Stimulated activated CD8-positive, alpha-beta memory T cell treated with anti-CD3 and anti-CD28 coated beads, Interleukin-15, amount 100 ng/mL, for 24 hours (primary cell): ENCODE data around the gene TCN1.
"Not testable (repeated sequence)": the region's sequence is repeated elsewhere in the genome, so short reads cannot be mapped to it uniquely, and the experiment has no call there.

Source experiments
- DNase-seq: peaks from one replicate; pipeline ENCODE4 v3.0.0-alpha.2; 2020; ENCODE audit warnings: low read depth

TCN1 gene

DNA sequence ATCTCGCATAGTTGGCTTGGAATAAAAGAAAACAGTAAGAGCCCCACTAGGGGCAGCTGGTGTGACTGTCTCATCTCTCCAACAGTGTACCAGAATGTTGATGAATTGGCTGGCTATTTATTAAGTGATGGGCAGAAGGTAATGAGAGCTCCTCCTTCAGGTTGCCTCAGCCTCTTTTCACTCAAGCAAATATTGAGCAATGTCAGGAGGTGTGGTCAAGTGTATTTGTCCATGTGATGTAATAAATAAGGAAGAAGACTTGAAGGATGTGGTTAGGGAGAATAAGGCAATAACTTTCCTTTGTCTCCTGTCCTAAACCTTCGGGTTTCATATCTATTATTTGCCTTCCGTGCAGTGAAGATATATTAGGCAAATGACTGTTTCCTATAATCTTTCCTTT lies at the start of gene TCN1:
TCN1 (minus strand) TSS at position 91 of the 400 bp plus-strand sequence; CDS start at position 74, 17 bp downstream.
- DNase-seq: no peak

DNA sequence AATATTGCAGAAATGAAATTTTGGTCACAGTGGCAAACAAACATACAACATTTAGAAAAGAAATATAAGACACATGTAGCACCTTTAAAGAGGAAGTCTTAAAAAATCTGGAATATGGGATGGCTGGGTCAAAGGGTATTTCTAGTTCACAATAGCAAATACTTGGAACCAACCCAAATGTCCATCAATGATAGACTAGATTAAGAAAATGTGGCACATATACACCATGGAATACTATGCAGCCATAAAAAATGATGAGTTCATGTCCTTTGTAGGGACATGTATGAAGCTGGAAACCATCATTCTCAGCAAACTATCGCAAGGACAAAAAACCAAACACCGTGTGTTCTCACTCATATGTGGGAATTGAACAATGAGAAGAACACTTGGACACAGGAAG lies 37.3 kb upstream of the TCN1 start:
- not testable (repeated sequence) for DNase-seq

GRCh38 chr11:59901306-59901705 lies 35.0 kb upstream of the TCN1 start:
- DNase-seq: no peak

DNA sequence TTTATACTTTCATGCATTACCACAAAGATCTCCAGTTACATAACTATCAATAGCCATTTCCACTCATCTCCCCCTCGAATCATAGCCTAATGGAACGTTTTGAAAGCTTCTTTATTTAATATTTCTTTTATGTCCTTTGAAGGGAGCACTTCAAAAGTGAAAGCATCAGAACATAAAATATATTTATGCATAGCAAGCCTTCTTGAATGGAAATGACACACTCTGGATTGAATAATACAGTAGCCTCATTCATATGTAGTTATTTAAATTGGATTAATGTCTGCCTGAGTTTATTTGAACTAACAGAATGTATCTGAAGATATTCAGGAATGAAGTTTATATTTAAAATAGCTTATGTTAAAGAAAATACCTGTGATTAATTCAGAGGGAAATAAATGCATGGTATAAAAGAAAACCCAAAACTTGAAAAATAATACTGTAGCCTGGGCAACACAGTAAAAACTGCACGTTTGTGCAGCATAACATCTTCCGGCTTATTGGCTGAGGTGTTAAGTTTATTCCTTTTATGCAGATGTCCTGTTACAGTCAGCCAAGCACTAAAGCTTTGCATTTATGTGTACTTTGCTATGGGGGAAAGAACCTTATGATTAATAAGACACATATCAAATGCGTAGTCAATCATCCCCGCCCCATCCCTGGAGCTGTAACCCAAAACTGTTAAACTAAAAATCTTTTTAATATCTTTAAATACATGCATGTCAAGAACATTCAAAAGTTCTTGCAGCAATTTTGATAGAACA lies 34.3 kb upstream of the TCN1 start:
- DNase-seq: no peak

GRCh38 chr11:59899532-59899931 lies 33.2 kb upstream of the TCN1 start:
- no peak for DNase-seq

DNA sequence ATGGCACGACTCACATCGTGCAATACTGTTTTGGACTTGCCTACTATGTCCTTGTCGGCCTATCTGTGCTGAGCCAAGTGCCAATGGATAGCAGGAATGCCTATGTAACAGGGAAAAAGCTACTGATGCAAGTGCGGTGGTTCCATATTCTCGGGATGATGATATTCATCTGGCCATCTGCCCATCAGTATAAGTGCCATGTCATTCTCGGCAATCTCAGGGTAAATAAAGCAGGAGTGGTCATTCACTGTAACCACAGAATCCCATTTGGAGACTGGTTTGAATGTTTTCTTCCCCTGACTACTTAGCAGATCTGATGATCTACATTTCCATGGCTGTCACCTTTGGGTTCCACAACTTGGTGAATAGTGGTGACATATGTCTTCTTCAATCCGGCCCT lies 32.4 kb upstream of the TCN1 start:
- no peak for DNase-seq

DNA sequence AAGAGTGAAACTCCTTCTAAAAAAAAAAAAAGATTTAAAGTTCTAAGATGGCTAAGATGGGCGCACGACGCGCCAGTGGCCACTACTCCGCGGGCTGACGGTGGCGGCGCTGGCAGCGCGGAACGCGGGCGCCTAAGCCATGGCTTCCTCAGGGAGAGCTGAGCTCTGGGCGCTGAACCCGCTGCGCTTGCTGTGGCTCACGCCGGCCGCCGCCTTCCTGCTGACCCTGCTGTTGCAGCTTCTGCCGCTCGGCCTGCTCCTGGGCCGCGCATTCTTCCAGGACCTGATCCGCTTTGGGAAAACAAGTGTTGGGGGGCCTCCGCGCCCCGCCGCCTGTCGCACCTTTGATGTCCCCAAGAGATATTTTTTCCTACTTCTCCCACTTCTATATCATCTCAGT lies 31.8 kb upstream of the TCN1 start:
- no peak for DNase-seq

- no peak for DNase-seq
These were observed 28.3 kb upstream of the TCN1 start for GRCh38 chr11:59894616-59895015.

GRCh38 chr11:59891781-59892181 lies 25.5 kb upstream of the TCN1 start:
- DNase-seq: no peak

DNA sequence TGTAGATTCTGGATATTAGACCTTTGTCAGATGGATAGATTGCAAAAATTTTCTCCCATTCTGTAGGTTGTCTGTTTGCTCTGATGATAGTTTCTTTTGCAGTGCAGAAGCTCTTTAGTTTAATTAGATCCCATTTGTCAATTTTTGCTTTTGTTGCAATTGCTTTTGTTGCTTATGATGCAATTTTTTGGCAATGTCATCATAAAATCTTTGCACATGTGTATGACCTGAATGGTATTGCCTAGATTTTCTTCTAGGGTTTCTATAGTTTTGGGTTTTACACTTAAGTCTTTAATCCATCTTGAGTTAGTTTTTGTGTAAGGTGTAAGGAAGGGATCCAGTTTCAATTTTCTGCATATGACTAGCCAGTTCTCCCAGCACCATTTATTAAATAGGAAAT lies 20.9 kb upstream of the TCN1 start:
- DNase-seq: not testable (repeated sequence)

GRCh38 chr11:59883597-59883996 lies 17.3 kb upstream of the TCN1 start:
- DNase-seq: no peak

DNA sequence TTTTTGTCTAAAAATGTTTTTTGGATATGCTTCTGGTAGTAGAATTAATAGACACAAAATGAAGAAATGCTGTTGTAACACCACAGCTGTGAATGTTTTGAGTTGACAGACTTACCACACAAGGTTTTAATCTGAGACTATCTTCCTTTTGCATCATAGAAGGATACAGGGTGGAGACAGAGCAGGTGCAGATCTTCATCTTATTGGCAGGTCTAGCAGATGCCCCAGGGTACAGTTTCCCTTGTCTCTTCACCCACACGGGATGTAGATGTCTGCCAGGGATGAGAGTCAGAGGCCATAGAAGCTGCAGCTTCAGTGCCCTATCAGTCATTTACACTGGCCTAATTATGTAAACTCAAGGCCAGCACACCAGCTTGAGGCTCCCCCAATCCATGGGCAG lies 13.3 kb upstream of the TCN1 start:
- no peak for DNase-seq

DNA sequence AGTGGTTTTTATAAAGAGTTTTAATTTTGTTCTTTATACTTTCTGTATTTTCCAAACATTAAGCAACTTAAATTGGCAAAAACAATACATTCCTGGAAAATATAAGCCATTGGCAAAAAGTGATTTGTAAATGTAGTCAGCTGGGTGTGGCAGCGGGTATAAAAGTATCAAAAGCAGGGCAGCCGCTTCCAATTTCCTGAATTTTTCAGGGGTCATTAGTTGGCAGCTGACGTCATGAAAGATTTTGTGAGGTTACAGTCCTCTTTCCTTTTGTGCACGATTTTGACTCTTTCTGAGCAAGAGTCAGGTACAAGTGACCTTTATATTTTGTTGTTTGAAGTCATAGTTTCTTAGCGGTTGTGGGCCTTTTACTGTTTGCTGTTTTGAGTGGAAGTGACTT lies 12.3 kb upstream of the TCN1 start, which contains the start of gene OOSP3:
OOSP3 (plus strand) TSS at position 208 of the 400 bp plus-strand sequence; CDS start at position 235, 27 bp downstream.
- no peak for DNase-seq

GRCh38 chr11:59877784-59878183 lies 11.5 kb upstream of the TCN1 start:
- DNase-seq: no peak

DNA sequence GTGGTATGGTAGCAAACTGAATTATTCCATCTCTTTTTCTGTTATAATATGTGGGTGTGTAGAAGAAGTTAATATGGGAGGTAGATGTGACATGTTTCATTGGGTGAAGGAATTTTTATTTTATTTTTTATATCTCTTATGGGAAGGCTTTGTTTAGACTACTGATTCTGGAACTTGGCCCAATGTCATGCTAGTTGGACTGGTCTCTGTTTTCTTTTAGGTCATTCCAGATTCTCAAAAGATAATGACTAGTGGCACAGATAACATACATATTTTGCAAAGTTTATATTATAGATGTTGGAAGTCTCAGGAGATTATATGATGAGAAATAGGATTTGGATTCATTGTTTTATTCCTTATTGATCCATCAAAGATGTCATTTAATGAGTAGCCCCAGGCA lies 11.0 kb upstream of the TCN1 start:
- no peak for DNase-seq

GRCh38 chr11:59875856-59876519 lies 9.7 kb upstream of the TCN1 start:
- no peak for DNase-seq

GRCh38 chr11:59872076-59872475 lies 5.8 kb upstream of the TCN1 start:
- DNase-seq: no peak

DNA sequence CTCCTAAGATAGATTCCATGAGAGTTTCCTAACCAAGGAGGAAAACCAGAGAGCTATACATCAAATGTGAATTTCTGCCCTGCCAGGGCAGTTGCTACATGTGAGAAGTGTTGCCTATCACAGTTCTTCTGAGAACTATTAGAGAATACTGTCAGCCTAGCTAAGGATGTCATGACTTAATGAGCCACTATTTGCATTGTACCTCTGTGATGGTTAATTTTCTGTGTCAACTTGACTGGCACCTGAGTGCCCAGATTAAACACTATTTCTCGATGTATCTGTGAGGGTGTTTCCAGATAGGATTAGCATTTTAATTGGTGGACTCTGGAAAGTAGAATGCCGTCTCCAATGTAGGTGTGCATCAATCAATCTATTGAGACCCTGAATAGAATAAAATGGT lies 1.7 kb upstream of the TCN1 start:
- DNase-seq: no peak

DNA sequence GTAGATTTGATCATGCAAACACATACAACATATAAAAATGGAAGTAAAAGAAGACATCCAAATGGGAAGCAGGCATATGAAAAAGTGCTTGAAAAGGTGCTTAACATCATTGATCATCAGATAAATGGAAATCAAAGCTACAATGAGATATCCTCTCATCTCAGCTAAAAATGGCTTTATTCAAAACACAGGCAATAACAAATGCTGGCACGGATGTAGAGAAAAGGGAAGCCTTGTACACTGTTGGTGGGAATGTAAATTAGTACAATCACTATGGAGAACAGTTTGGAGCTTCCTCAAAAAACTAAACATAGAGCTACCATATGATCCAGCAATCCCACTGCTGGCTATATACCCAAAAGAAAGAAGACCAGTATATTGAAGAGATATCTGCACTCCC lies 549 bp upstream of the TCN1 start:
- no peak for DNase-seq

DNA sequence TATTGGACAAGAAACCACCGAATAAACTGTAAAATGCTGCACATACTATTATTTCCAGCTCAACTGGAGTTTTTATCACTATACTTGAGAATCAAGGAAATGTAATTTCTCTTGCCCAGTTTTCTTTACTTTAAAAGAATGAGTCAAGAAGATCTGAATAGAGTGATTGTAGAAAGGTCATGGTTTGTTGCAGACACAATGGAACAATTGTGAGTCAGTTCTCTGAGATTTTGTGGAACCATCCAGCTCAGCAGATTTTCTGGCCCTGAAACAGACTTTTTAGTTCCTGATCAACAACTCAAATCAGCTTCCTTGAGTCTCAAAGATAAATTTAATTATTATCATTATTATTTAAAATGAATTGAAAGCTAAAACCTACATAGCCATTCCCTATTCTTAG lies 1.3 kb downstream of the TCN1 start:
- DNase-seq: no peak

DNA sequence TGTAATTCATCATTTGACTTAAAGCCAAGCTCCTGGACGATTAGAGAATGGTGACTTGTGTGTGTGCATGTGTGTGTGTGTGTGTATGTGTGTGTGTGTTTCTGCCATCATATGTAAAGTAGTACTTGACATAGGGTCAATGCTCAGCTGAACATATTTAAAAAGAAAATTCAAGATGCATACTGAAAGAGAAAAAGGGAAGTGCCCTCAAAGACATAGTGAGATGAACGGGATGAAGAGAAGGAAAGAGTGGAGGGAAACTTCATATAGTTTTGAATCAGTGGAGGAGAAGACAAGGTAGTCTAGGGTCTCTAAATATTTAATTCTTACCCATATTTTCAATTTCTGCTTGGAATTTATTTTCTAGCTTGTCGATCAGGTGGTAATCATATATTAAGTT lies 4.0 kb downstream of the TCN1 start:
- DNase-seq: no peak

DNA sequence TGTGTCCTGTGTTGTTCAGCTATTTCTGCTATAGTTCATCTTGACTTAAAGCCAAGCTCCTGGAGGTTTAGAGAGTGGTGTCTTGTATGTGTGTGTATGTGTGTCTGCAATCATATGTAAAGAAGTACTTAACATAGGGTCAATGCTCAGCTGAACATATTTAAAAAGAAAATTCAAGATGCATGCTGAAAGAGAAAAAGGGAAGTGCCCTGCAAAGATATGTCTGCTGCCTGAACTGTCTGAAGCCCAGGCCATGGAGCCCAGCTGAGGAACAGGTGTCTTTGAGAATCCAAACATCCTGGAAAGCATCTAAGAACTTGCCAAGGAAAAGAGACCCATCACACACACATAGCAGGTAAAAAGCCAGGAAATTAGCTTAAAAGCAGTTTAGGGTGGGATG lies 6.6 kb downstream of the TCN1 start:
- DNase-seq: no peak
